OCI-LY3 (cell line): ENCODE data around the gene PORCN.

Experiments used
- H2AFZ ChIP-seq: fragments of 200-600, 300-600 bp; shearing (Covaris generic); 2 replicates; pipeline ENCODE4 v1.6.0; 2014; ENCODE audit warnings: antibody characterized with exemption, low read depth, low read length
- H3K27ac ChIP-seq: fragments of 200-600, 300-600 bp; sonication (generic); 2 replicates; pipeline ENCODE4 v1.5.1; 2014; ENCODE audit warnings: mild to moderate bottlenecking, low read length, moderate library complexity, mixed read lengths
- H3K27me3 ChIP-seq: fragments of 200-600, 300-600 bp; sonication (generic); 2 replicates; pipeline ENCODE4 v1.6.1; 2014; ENCODE audit warnings: low read depth, low read length, mixed read lengths
- H3K36me3 ChIP-seq: fragments of 200-600, 300-600 bp; sonication (generic); replicated peaks from 2 replicates; pipeline ENCODE3; 2014; ENCODE audit warnings: low read depth, low read length, mixed read lengths
- H3K4me1 ChIP-seq: fragments of 300-600, 200-600 bp; sonication (generic); 2 replicates; pipeline ENCODE4 v1.6.1; 2014; ENCODE audit warnings: low read length, mixed read lengths
- H3K4me2 ChIP-seq: fragments of 200-600, 300-600 bp; sonication (generic); 2 replicates; pipeline ENCODE4 v1.6.1; 2014; ENCODE audit warnings: low read length, mixed read lengths
- H3K4me3 ChIP-seq: fragments of 300-600, 200-600 bp; sonication (generic); 2 replicates; pipeline ENCODE4 v1.5.1; 2014; ENCODE audit warnings: antibody characterized with exemption, mild to moderate bottlenecking, low read length, moderate library complexity
- H3K79me2 ChIP-seq: fragments of 300-600, 200-600 bp; shearing (Covaris generic); 2 replicates; pipeline ENCODE4 v1.6.1; 2014; ENCODE audit warnings: mild to moderate bottlenecking, low read length, mixed read lengths
- H3K9ac ChIP-seq: fragments of 300-600, 200-600 bp; shearing (Covaris generic); 2 replicates; pipeline ENCODE4 v1.6.0; 2014; ENCODE audit warnings: mild to moderate bottlenecking, low read length, moderate library complexity
- H3K9me3 ChIP-seq: fragments of 200-600, 300-600 bp; shearing (Covaris generic); 2 replicates; pipeline ENCODE4 v1.6.1; 2014; ENCODE audit warnings: low read length, mixed read lengths; ENCODE audit not compliant: insufficient read depth
- H4K20me1 ChIP-seq: fragments of 200-600, 300-600 bp; sonication (generic); 2 replicates; pipeline ENCODE4 v1.6.1; 2016; ENCODE audit warnings: low read length, mixed read lengths; ENCODE audit not compliant: insufficient read depth
- EZH2phosphoT487 ChIP-seq: fragments of 200-600 bp; shearing (Covaris generic); IDR thresholded peaks from 2 replicates; pipeline ENCODE4 v1.6.1; 2018; ENCODE audit warnings: antibody characterized with exemption, mixed run types, low read depth
- TF ChIP-seq, protein P1 (sequence below): fragments of 200-600, 300-600 bp; sonication (generic); IDR thresholded peaks from 2 replicates; pipeline ENCODE4 v1.5.1; 2014; ENCODE audit warnings: antibody characterized with exemption, low read length, low read depth

Gene PORCN

DNA sequence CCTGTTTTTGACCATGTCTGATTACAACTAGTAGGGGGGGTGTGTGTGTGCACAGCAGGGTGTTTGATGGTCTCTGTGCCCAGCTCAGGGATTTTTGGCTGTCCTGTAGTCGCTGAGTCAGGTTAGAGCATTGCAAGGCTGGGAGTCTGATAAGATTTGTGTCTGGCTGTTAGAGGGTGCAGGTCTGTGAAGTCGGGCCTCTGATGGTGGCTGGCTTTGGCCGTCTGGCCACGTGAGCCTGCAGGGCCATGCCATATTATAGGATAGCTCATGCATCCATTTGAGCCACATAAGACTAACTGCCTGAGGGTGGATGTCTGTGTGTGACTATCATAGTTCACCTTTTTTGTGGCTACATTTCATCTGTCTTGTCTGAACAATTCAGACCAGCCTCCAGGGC is 4.9 kb downstream of the PORCN start:
- no peak for TF ChIP-seq EZH2phosphoT487
- TF ChIP-seq, protein P1, sequence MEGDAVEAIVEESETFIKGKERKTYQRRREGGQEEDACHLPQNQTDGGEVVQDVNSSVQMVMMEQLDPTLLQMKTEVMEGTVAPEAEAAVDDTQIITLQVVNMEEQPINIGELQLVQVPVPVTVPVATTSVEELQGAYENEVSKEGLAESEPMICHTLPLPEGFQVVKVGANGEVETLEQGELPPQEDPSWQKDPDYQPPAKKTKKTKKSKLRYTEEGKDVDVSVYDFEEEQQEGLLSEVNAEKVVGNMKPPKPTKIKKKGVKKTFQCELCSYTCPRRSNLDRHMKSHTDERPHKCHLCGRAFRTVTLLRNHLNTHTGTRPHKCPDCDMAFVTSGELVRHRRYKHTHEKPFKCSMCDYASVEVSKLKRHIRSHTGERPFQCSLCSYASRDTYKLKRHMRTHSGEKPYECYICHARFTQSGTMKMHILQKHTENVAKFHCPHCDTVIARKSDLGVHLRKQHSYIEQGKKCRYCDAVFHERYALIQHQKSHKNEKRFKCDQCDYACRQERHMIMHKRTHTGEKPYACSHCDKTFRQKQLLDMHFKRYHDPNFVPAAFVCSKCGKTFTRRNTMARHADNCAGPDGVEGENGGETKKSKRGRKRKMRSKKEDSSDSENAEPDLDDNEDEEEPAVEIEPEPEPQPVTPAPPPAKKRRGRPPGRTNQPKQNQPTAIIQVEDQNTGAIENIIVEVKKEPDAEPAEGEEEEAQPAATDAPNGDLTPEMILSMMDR: no peak

GRCh38 chrX:48514126-48514806 is 5.5 kb downstream of the PORCN start:
- Histone ChIP-seq H3K79me2 (no peaks in the 10 kb centered on the region), H3K4me3 (no peak overlapping the region), H3K9ac (no peak overlapping the region), H3K4me1 (peaks cover 5% of the 10 kb centered on the region; the same call in 1 of the 2 replicates), H3K9me3 (no peaks in the 10 kb centered on the region), H3K27me3 (no peaks in the 10 kb centered on the region), H4K20me1 (no peaks in the 10 kb centered on the region), H3K36me3 (no peaks in the 10 kb centered on the region), H2AFZ (no peak overlapping the region), H3K4me2 (no peak overlapping the region), H3K27ac (no peak overlapping the region)
- TF ChIP-seq, protein P1: no peak
- TF ChIP-seq EZH2phosphoT487: no peak

More for the DNA sequence above, 4.9 kb downstream of the PORCN start:
- Histone ChIP-seq H3K79me2 (no peaks in the 10 kb centered on the region), H3K36me3 (no peaks in the 10 kb centered on the region), H2AFZ (no peak overlapping the region), H4K20me1 (no peaks in the 10 kb centered on the region), H3K4me2 (no peak overlapping the region), H3K9me3 (no peaks in the 10 kb centered on the region), H3K4me3 (no peak overlapping the region), H3K9ac (no peak overlapping the region), H3K4me1 (peaks cover 5% of the 10 kb centered on the region; the same call in 1 of the 2 replicates), H3K27ac (no peak overlapping the region), H3K27me3 (no peaks in the 10 kb centered on the region)

DNA sequence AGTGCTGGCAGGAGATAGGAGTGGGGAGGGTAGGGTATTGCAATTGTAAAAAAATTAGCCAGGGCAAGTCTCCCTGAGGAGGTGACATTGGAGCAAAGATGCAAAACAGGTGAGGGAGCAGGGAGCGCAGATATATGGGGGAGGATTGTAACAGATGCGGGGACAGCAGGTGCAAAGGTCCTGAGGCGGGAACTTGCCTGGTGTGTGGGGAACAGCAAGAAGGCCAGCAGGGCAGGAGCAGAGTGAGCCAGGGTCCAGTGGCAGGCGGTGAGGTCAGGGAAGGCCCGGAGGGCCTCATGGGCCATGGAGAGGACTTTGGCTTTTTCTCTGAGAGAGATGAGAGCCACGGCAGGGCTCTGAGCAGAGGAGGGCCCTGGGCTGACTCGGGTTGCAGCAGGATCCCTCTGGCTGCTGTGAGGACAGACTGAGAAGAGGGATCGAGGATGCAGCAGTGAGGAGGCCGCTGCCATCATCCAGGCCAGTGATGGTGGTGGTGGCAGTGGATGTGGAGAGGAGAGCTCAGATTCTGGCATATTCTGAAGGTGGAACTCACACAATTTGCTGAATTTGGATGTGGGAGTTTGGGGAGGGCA is 6.2 kb downstream of the PORCN start:
- H3K4me1 ChIP-seq: no peaks in the 10 kb centered on the region
- H3K36me3 ChIP-seq: no peaks in the 10 kb centered on the region
- H3K4me2 ChIP-seq: no peak overlapping the region
- no peaks in the 10 kb centered on the region for H3K9me3 ChIP-seq
- no peaks in the 10 kb centered on the region for H3K79me2 ChIP-seq
- no peak overlapping the region for H3K27ac ChIP-seq
- H3K27me3 ChIP-seq: no peaks in the 10 kb centered on the region
- no peak overlapping the region for H3K9ac ChIP-seq
- no peak overlapping the region for H3K4me3 ChIP-seq
- H4K20me1 ChIP-seq: no peaks in the 10 kb centered on the region
- no peak overlapping the region for H2AFZ ChIP-seq
- TF ChIP-seq EZH2phosphoT487: no peak
- TF ChIP-seq, protein P1: no peak

- no peak overlapping the region for H3K4me2 ChIP-seq
- H3K9me3 ChIP-seq: no peaks in the 10 kb centered on the region
- no peak overlapping the region for H3K4me3 ChIP-seq
- H3K36me3 ChIP-seq: no peaks in the 10 kb centered on the region
- no peak overlapping the region for H3K27ac ChIP-seq
- no peak overlapping the region for H3K9ac ChIP-seq
- no peaks in the 10 kb centered on the region for H4K20me1 ChIP-seq
- H3K79me2 ChIP-seq: no peaks in the 10 kb centered on the region
- H2AFZ ChIP-seq: no peak overlapping the region
- no peak for TF ChIP-seq EZH2phosphoT487
- TF ChIP-seq, protein P1: no peak
- no peaks in the 10 kb centered on the region for H3K27me3 ChIP-seq
- H3K4me1 ChIP-seq: peaks cover 6% of the 10 kb centered on the region
Observed at GRCh38 chrX:48515842-48516241, 7.0 kb downstream of the PORCN start.
